ENCODE data around the gene CAPN13. TPM values are rescaled to one million over a fixed set of nuclear protein-coding genes. Genes with fewer than 3 reads are reported as not detected.

The CAPN13 gene
- polyA plus RNA-seq, 1 of the 3 experiments (the other 2 are of a cell fraction), result not detected

DNA sequence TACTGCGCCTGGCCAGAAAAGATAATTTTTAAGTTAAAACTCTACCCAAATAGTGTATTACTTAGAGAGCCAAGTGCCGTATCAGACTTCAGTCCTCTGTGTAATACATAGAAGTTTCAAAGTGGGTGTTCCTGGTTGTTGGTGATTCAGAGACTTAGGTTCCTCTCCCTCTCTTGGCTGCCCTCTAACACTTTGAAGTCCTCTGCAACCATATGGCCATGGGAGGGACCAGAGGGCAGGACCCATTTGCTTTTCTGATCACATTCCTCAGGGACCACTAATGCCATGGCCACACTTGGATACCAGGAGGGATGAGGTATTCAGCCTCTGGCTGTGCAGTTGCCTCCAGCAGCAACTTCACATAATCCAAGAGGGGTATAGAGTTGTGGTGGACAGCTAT is 131.5 kb downstream of the CAPN13 start (continued):
- TF ChIP-seq, protein P1, sequence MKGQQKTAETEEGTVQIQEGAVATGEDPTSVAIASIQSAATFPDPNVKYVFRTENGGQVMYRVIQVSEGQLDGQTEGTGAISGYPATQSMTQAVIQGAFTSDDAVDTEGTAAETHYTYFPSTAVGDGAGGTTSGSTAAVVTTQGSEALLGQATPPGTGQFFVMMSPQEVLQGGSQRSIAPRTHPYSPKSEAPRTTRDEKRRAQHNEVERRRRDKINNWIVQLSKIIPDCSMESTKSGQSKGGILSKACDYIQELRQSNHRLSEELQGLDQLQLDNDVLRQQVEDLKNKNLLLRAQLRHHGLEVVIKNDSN (IDR thresholded peaks at IDR 0.05; ENCODE audit: borderline replicate concordance, low read depth), result no peak
- no peak for TF ChIP-seq SMC3 (IDR thresholded peaks at IDR 0.05; ENCODE audit: low read depth, low read length)
- no peak for TF ChIP-seq RCOR1 (IDR thresholded peaks at IDR 0.05; ENCODE audit: low read length)

DNA sequence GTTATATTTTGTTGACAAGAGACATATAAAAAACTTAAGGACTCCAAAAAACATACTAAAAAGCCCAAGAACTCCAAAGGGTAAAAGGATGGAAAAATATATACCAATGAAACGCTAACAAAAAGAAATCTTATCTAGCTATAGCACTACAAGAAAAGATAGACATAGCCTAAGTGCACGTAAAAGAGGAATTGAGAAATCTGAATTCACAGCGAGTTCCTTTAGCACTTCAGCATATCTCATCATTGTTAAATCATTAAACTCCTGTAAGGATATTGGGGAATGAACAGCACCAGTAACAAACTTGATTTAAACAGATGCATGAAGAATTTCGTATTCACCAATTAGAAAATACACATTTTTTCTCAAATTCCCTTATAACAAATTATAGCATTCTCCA is 134.1 kb downstream of the CAPN13 start:
- TF ChIP-seq TAF1 (IDR thresholded peaks at IDR 0.05; ENCODE audit: borderline replicate concordance, low read depth, low read length) (no peak), YY1 (IDR thresholded peaks at IDR 0.05; ENCODE audit: low read depth) (no peak), JUND (IDR thresholded peaks at IDR 0.05) (no peak), TCF12 (IDR thresholded peaks at IDR 0.05) (no peak), FOSL2 (IDR thresholded peaks at IDR 0.05; ENCODE audit: borderline replicate concordance, low read depth) (no peak), MEF2A (IDR thresholded peaks at IDR 0.05; ENCODE audit: borderline replicate concordance, low read depth) (no peak), RFX5 (IDR thresholded peaks at IDR 0.05; ENCODE audit: low read length) (no peak), SIN3A (IDR thresholded peaks at IDR 0.05; ENCODE audit: borderline replicate concordance, low read depth, low read length) (no peak), CHD2 (IDR thresholded peaks at IDR 0.05; ENCODE audit: low read length, partially characterized antibody) (no peak), GATA2 (CRISPR knock-in tag; IDR thresholded peaks at IDR 0.05) (no peak), GABPA (IDR thresholded peaks at IDR 0.05; ENCODE audit: low read depth) (no peak), TEAD4 (IDR thresholded peaks at IDR 0.05; ENCODE audit: borderline replicate concordance, insufficient read depth) (no peak)
- TF ChIP-seq, protein P2, sequence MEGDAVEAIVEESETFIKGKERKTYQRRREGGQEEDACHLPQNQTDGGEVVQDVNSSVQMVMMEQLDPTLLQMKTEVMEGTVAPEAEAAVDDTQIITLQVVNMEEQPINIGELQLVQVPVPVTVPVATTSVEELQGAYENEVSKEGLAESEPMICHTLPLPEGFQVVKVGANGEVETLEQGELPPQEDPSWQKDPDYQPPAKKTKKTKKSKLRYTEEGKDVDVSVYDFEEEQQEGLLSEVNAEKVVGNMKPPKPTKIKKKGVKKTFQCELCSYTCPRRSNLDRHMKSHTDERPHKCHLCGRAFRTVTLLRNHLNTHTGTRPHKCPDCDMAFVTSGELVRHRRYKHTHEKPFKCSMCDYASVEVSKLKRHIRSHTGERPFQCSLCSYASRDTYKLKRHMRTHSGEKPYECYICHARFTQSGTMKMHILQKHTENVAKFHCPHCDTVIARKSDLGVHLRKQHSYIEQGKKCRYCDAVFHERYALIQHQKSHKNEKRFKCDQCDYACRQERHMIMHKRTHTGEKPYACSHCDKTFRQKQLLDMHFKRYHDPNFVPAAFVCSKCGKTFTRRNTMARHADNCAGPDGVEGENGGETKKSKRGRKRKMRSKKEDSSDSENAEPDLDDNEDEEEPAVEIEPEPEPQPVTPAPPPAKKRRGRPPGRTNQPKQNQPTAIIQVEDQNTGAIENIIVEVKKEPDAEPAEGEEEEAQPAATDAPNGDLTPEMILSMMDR (IDR thresholded peaks at IDR 0.05), result no peak
- TF ChIP-seq, protein P3, sequence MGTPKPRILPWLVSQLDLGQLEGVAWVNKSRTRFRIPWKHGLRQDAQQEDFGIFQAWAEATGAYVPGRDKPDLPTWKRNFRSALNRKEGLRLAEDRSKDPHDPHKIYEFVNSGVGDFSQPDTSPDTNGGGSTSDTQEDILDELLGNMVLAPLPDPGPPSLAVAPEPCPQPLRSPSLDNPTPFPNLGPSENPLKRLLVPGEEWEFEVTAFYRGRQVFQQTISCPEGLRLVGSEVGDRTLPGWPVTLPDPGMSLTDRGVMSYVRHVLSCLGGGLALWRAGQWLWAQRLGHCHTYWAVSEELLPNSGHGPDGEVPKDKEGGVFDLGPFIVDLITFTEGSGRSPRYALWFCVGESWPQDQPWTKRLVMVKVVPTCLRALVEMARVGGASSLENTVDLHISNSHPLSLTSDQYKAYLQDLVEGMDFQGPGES (IDR thresholded peaks at IDR 0.05; ENCODE audit: low read depth, low read length), result no peak
- peaks cover 3% of the 10 kb centered on the region; the same call in 1 of the 2 replicates for H3K9me2 ChIP-seq
- H2AFZ ChIP-seq (ENCODE audit: low read depth), result no peak overlapping the region
- H3F3A ChIP-seq (replicated peaks; ENCODE audit: insufficient read depth), result no peaks in the 10 kb centered on the region
- no peak for DNase-seq
- no peaks in the 10 kb centered on the region for H3K27me3 ChIP-seq (ENCODE audit: insufficient read depth)
- peaks cover 0 to 8% of the 10 kb centered on the region in 2 experiments for H3K36me3 ChIP-seq (replicated peaks in 1 of 2; ENCODE audit: control insufficient read depth in 1 of 2, insufficient read depth in 2 of 2, low read length in 1 of 2)
- H3K9ac ChIP-seq, result no peak overlapping the region
- H3K79me2 ChIP-seq (ENCODE audit: insufficient read depth), result no peaks in the 10 kb centered on the region
- H3K4me1 ChIP-seq (ENCODE audit: control insufficient read depth in 1 of 2, insufficient read depth in 2 of 2, low read depth in 1 of 2, low read length in 1 of 2), result no peaks in the 10 kb centered on the region
- ChIA-PET POLR2A (no interaction called here), CTCF (interaction anchor here (0.9 to 1.3 kb wide), 2 partner anchors 15 to 497 kb away, joined by 3 read pairs; no protein-coding TSS in a partner anchor)
- no peak overlapping the region for H3K4me3 ChIP-seq (ENCODE audit: low read depth in 2 of 2, low read length in 1 of 2)
- H3K9me3 ChIP-seq, result peaks cover 20% of the 10 kb centered on the region
- no peak overlapping the region for H3K4me2 ChIP-seq
- no peak overlapping the region for H3K27ac ChIP-seq (ENCODE audit: low read depth in 2 of 2, low read length in 1 of 2)
- WGBS (ENCODE audit: low lambda C conversion rate), result 63% methylated on average over 4 of the region's 4 CpGs
- no peaks in the 10 kb centered on the region for H4K20me1 ChIP-seq (ENCODE audit: insufficient read depth)

Small RNA genes lying within 50 kb of the gene (small RNA-seq; reads per million reads assigned to genes)
- 0 reads per million in 7 experiments for gene AC092569.1

All from SK-N-SH (cell line).